HEK293 (cell line): ENCODE data around the gene NPIPA2.
"Not testable (repeated sequence)": the region's sequence is repeated elsewhere in the genome, so short reads cannot be mapped to it uniquely, and the experiment has no call there.

Source experiments
- AEBP2 ChIP-seq: fragments of 450-650 bp; formaldehyde crosslinking; IDR thresholded peaks from 2 replicates; pipeline ENCODE4 v1.5.1; 2016; ENCODE audit warnings: missing biosample characterization, missing genetic modification characterization, borderline replicate concordance
- YY1 ChIP-seq: fragments of 450-650 bp; formaldehyde crosslinking; IDR thresholded peaks from 2 replicates; pipeline ENCODE4 v1.5.1; 2018; ENCODE audit warnings: missing biosample characterization, missing genetic modification characterization
- ZNF416 ChIP-seq: fragments of 450-650 bp; formaldehyde crosslinking; IDR thresholded peaks from 2 replicates; pipeline ENCODE4 v1.5.1; 2016; ENCODE audit warnings: missing biosample characterization, missing genetic modification characterization
- ZNF521 ChIP-seq: fragments of 450-650 bp; formaldehyde crosslinking; IDR thresholded peaks from 2 replicates; pipeline ENCODE4 v1.5.1; 2017; ENCODE audit warnings: missing biosample characterization, mild to moderate bottlenecking, missing genetic modification characterization
- TF ChIP-seq, protein P1 (sequence below): fragments of 450-650 bp; formaldehyde crosslinking; IDR thresholded peaks from 2 replicates; pipeline ENCODE4 v1.5.1; 2016; ENCODE audit warnings: missing biosample characterization, missing genetic modification characterization

DNA sequence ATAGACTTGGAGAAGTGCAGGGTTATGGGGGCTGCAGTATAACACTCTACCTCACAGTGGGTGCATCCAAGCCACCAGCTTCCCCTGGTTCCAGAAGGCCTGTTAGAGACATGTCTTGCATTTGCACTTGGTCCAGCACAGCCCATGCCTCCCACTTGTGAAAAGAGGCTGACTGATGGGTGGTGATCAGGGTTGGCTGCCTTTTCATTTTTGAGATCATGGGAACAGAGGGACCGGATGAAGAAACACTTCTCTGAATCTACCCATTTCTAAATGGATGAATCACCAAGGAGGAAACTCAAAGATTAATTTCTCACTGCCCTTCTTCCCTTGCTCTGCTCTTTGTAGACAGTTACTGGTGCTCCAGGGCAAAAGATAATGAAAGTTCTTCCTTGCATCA, 43.8 kb downstream of the NPIPA2 start:
- not testable (repeated sequence) for TF ChIP-seq YY1; ZNF416 (tag by site-specific recombination); ZNF521 (tag by site-specific recombination); AEBP2 (tag by site-specific recombination)
- TF ChIP-seq, protein P1, sequence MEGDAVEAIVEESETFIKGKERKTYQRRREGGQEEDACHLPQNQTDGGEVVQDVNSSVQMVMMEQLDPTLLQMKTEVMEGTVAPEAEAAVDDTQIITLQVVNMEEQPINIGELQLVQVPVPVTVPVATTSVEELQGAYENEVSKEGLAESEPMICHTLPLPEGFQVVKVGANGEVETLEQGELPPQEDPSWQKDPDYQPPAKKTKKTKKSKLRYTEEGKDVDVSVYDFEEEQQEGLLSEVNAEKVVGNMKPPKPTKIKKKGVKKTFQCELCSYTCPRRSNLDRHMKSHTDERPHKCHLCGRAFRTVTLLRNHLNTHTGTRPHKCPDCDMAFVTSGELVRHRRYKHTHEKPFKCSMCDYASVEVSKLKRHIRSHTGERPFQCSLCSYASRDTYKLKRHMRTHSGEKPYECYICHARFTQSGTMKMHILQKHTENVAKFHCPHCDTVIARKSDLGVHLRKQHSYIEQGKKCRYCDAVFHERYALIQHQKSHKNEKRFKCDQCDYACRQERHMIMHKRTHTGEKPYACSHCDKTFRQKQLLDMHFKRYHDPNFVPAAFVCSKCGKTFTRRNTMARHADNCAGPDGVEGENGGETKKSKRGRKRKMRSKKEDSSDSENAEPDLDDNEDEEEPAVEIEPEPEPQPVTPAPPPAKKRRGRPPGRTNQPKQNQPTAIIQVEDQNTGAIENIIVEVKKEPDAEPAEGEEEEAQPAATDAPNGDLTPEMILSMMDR, result not testable (repeated sequence)
